MCF 10A (cell line): ENCODE measurements around the gene PGLYRP3. TPM values are rescaled to one million over a fixed set of nuclear protein-coding genes. Genes with fewer than 3 reads are reported as not detected.

Experiments
- BruUV-seq: library from RNA; stranded (reverse); fragments of 400-500 nt; replicated peaks from 2 replicates; lab custom pipeline; 2021; lab: Mats Ljungman, UMichigan
- CTCF ChIA-PET: fragments of 300-600 bp; sonication (Branson Sonifier 250); formaldehyde crosslinking; extraction: SDS; loops from one replicate; lab custom pipeline; 2021; ENCODE audit warnings: antibody characterized with exemption, inconsistent platforms; lab: Yijun Ruan, JAX
- POLR2A ChIA-PET: fragments of 300-600, 350-650 bp; sonication (Branson Sonifier 250); formaldehyde crosslinking; extraction: SDS; loops from one replicate; lab custom pipeline; 2020; ENCODE audit warnings: antibody characterized with exemption, inconsistent platforms; lab: Yijun Ruan, JAX
- DNase-seq: peaks from one replicate; pipeline ENCODE4 v3.0.0-alpha.2; 2018; ENCODE audit not compliant: unreplicated experiment
- H3K27ac Mint-ChIP-seq: one replicate; pipeline ENCODE4 v1.8.0; 2022; ENCODE audit warnings: mild to moderate bottlenecking, low read depth, mixed read lengths; ENCODE audit not compliant: unreplicated experiment
- H3K27me3 Mint-ChIP-seq: one replicate; pipeline ENCODE4 v1.8.0; 2022; ENCODE audit warnings: mixed read lengths; ENCODE audit not compliant: insufficient read depth, unreplicated experiment
- H3K36me3 Mint-ChIP-seq: one replicate; pipeline ENCODE4 v1.8.0; 2022; ENCODE audit warnings: mild to moderate bottlenecking, moderate library complexity, mixed read lengths; ENCODE audit not compliant: insufficient read depth, unreplicated experiment
- H3K4me1 Mint-ChIP-seq: one replicate; pipeline ENCODE4 v1.8.0; 2022; ENCODE audit warnings: mixed read lengths; ENCODE audit not compliant: insufficient read depth, unreplicated experiment
- H3K4me3 Mint-ChIP-seq: one replicate; pipeline ENCODE4 v1.8.0; 2022; ENCODE audit warnings: mild to moderate bottlenecking, moderate library complexity, mixed read lengths; ENCODE audit not compliant: unreplicated experiment
- H3K9me3 Mint-ChIP-seq: one replicate; pipeline ENCODE4 v1.8.0; 2022; ENCODE audit warnings: mixed read lengths; ENCODE audit not compliant: unreplicated experiment
- intact Hi-C: fragments of 100-400 bp; cut with micrococcal nuclease; formaldehyde crosslinking; loops from 2 replicates; pipeline ENCODE4 v1.14.1; 2022
- total RNA-seq: library from RNA; stranded (reverse); gene quantifications from 2 replicates; pipeline ENCODE4 v1.2.3, GENCODE V29; 2022
- TF ChIP-seq, protein P1 (sequence below): fragments of 200-600 bp; IDR thresholded peaks from one replicate; pipeline ENCODE4 v1.8.0; 2022; ENCODE audit warnings: antibody characterized with exemption, mild to moderate bottlenecking; ENCODE audit not compliant: unreplicated experiment

The PGLYRP3 gene
- total RNA-seq, 1 experiment from 2014 or later: not detected

DNA sequence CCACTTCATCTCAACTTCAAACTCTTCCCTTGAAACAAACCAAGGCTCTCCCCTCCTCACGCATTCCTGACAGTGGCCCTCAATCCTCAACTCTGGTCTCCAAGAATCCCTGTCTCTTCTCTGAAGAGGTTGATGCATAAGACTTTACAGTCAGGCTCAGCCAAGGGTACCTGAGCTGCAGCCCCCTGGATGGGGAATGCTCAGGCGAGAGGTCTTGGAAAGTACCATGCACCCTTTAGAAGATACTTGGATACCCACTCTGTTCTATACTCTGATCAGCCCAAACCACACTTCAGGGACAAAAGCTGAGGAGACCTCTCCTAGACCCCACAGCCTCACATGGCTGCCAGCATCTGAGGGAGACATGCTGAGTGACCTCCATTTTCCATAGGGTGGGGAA, 536 bp upstream of the PGLYRP3 start:
- POLR2A ChIA-PET: interaction anchor here (1.1 to 1.2 kb wide), 2 partner anchors 10 to 51 kb away, joined by 3 read pairs; no protein-coding TSS in a partner anchor
- intact Hi-C loops: no loop called here
- Mint-ChIP-seq H3K4me1 (no peaks in the 10 kb centered on the region), H3K4me3 (no peak overlapping the region), H3K27me3 (peaks cover 50% of the 10 kb centered on the region), H3K27ac (no peak overlapping the region), H3K36me3 (no peaks in the 10 kb centered on the region), H3K9me3 (no peaks in the 10 kb centered on the region)
- TF ChIP-seq, protein P1, sequence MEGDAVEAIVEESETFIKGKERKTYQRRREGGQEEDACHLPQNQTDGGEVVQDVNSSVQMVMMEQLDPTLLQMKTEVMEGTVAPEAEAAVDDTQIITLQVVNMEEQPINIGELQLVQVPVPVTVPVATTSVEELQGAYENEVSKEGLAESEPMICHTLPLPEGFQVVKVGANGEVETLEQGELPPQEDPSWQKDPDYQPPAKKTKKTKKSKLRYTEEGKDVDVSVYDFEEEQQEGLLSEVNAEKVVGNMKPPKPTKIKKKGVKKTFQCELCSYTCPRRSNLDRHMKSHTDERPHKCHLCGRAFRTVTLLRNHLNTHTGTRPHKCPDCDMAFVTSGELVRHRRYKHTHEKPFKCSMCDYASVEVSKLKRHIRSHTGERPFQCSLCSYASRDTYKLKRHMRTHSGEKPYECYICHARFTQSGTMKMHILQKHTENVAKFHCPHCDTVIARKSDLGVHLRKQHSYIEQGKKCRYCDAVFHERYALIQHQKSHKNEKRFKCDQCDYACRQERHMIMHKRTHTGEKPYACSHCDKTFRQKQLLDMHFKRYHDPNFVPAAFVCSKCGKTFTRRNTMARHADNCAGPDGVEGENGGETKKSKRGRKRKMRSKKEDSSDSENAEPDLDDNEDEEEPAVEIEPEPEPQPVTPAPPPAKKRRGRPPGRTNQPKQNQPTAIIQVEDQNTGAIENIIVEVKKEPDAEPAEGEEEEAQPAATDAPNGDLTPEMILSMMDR: no peak
- DNase-seq: no peak
- BruUV-seq: no TSS peak
- CTCF ChIA-PET: interaction anchor here (0.6 to 1.4 kb wide), 6 partner anchors 10 to 1425 kb away, joined by 3 to 4 read pairs (median 3); no protein-coding TSS in a partner anchor

DNA sequence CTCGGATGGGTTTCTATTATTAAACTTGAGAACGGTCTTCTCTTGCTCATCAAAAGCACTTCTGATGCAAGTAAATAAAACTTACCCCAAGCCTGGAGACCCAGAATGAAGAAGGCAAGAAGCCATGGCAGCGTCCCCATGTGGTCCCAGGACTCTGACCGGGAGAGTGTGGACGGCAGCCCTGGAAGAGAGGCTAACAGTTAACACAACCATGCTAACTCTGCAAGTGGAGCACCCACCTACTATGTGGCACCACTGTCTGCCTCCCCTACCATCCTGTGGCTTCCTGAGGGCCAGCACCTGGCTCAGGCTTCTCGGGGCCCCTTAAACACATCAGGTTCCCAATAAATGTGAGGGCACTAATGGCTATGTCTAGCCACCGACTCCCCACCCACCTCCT, 2.2 kb downstream of the PGLYRP3 start:
- peaks cover 49% of the 10 kb centered on the region for H3K27me3 Mint-ChIP-seq
- ChIA-PET POLR2A (no interaction called here), CTCF (interaction anchor here (0.7 kb wide), 1 partner anchor 178 kb away, joined by 3 read pairs; no protein-coding TSS in a partner anchor)
- no peaks in the 10 kb centered on the region for H3K4me1 Mint-ChIP-seq
- TF ChIP-seq, protein P1: no peak
- BruUV-seq: no TSS peak
- intact Hi-C loops: no loop called here
- no peaks in the 10 kb centered on the region for H3K9me3 Mint-ChIP-seq
- DNase-seq: no peak
- H3K4me3 Mint-ChIP-seq: no peak overlapping the region
- no peak overlapping the region for H3K27ac Mint-ChIP-seq
- H3K36me3 Mint-ChIP-seq: no peaks in the 10 kb centered on the region

DNA sequence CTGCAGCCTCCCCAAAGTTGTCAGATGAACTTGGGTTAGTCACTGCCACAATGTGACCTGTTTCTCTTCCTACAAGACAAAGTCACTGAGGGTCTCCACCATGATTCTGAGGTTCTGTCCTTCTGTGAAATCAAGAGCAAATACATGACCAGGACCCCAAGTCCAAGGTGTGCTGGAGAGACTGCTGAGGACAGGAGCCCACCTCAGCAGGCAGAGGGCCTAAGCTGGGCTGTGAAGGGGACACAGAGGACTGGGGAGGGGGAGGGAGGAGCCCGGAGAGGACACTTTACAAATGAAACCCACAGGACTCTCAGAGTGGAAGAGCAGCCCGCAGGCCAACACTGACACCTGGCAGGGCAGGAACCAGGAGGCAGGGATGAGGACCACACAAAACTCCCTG, 3.3 kb downstream of the PGLYRP3 start:
- H3K36me3 Mint-ChIP-seq: no peaks in the 10 kb centered on the region

DNA sequence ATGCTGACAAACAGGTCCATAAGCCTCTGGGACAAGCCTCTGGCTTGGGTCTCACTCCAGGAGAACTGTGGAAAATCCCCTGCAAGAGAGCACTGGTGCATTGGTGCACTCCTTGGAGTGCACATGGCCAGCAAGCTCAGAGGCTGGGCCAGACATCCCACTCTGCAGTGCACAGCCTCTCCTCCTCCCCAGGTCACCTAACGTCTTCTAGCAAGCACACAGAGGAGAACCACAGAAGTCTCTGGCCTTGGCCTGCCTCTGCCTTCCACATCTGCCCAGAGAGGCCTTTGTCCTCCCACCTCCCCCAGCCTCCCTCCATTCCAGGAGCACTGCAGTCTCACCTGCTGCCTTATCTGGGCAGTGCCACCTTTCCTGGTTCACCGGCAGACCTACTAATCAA, 4.2 kb downstream of the PGLYRP3 start:
- no peaks in the 10 kb centered on the region for H3K9me3 Mint-ChIP-seq
- CTCF ChIA-PET: no interaction called here

More for the DNA sequence above, 3.3 kb downstream of the PGLYRP3 start:
- CTCF ChIA-PET: no interaction called here
- BruUV-seq: no TSS peak
- intact Hi-C loops: no loop called here
- Mint-ChIP-seq H3K4me3 (no peak overlapping the region), H3K27ac (no peak overlapping the region), H3K4me1 (no peaks in the 10 kb centered on the region), H3K9me3 (no peaks in the 10 kb centered on the region), H3K27me3 (peaks cover 59% of the 10 kb centered on the region)
- TF ChIP-seq, protein P1: no peak
- POLR2A ChIA-PET: interaction anchor here (1.1 kb wide), 1 partner anchor 14 kb away, joined by 3 read pairs; no protein-coding TSS in a partner anchor
- no peak for DNase-seq

More for the DNA sequence above, 4.2 kb downstream of the PGLYRP3 start:
- no peak overlapping the region for H3K4me3 Mint-ChIP-seq
- H3K27me3 Mint-ChIP-seq: peaks cover 62% of the 10 kb centered on the region
- no peaks in the 10 kb centered on the region for H3K36me3 Mint-ChIP-seq
- H3K27ac Mint-ChIP-seq: no peak overlapping the region
- TF ChIP-seq, protein P1: no peak
- POLR2A ChIA-PET: no interaction called here
- BruUV-seq: no TSS peak
- DNase-seq: no peak
- no peaks in the 10 kb centered on the region for H3K4me1 Mint-ChIP-seq
- intact Hi-C loops: no loop called here
